SJSA1 (cell line): ENCODE results near the gene RAN. TPM values are rescaled to one million over a fixed set of nuclear protein-coding genes. Genes with fewer than 3 reads are reported as not detected.
"Not testable (repeated sequence)": the region's sequence is repeated elsewhere in the genome, so short reads cannot be mapped to it uniquely, and the experiment has no call there.

Experiments
- DNase-seq, 2 experiments: peaks; one replicate each; pipeline ENCODE4 v3.0.0-alpha.2; 2015 to 2020; ENCODE audit warnings: low spot score in 2 of 2, low read depth in 1 of 2
- H3K27ac ChIP-seq: fragments of 250-450 bp; sonication (Bioruptor Pico); 2 replicates; pipeline ENCODE4 v1.5.1; 2020; ENCODE audit warnings: mild to moderate bottlenecking, moderate library complexity
- H3K27me3 ChIP-seq: fragments of 250-450 bp; sonication (Bioruptor Pico); replicated peaks from 2 replicates; pipeline ENCODE4 v1.5.1; 2020; ENCODE audit warnings: mild to moderate bottlenecking, moderate library complexity
- H3K36me3 ChIP-seq: fragments of 250-450 bp; sonication (Bioruptor Pico); 2 replicates; pipeline ENCODE4 v1.5.1; 2020; ENCODE audit warnings: mild to moderate bottlenecking
- H3K4me1 ChIP-seq: fragments of 250-450 bp; sonication (Bioruptor Pico); replicated peaks from 2 replicates; pipeline ENCODE4 v1.6.1; 2021; ENCODE audit warnings: mild to moderate bottlenecking
- H3K4me3 ChIP-seq: fragments of 250-450 bp; sonication (Bioruptor Pico); 2 replicates; pipeline ENCODE4 v1.5.1; 2020; ENCODE audit warnings: mild to moderate bottlenecking
- H3K9me3 ChIP-seq: fragments of 250-450 bp; sonication (Bioruptor Pico); replicated peaks from 2 replicates; pipeline ENCODE4 v1.5.1; 2020; ENCODE audit warnings: mild to moderate bottlenecking
- total RNA-seq: library from RNA; depleted of rRNA; stranded (reverse); fragments of >200 nt; shearing (Covaris generic); gene quantifications from 2 replicates; pipeline ENCODE4 v1.2.3, GENCODE V29; 2014

Gene RAN
- total RNA-seq, 1 experiment from 2014 or later, result 606 TPM

GRCh38 chr12:130878193-130879185 is 6.6 kb downstream of the RAN start:
- peaks cover 11% of the 10 kb centered on the region for H3K4me1 ChIP-seq
- DNase-seq, result no peak
- H3K4me3 ChIP-seq, result no peak overlapping the region
- H3K36me3 ChIP-seq, result peaks cover 43% of the 10 kb centered on the region
- H3K9me3 ChIP-seq, result no peaks in the 10 kb centered on the region
- H3K27ac ChIP-seq, result no peak overlapping the region
- no peaks in the 10 kb centered on the region for H3K27me3 ChIP-seq

GRCh38 chr12:130879212-130879686 is 7.4 kb downstream of the RAN start:
- DNase-seq, result no peak
- Histone ChIP-seq H3K36me3 (peaks cover 35% of the 10 kb centered on the region), H3K27ac (no peak overlapping the region), H3K9me3 (no peaks in the 10 kb centered on the region), H3K27me3 (no peaks in the 10 kb centered on the region), H3K4me3 (no peak overlapping the region), H3K4me1 (peaks cover 3% of the 10 kb centered on the region; the same call in 1 of the 2 replicates)

- Histone ChIP-seq H3K4me1 (no peaks in the 10 kb centered on the region), H3K27ac (no peak overlapping the region), H3K9me3 (no peaks in the 10 kb centered on the region), H3K4me3 (no peak overlapping the region; the same call in 1 of the 2 replicates), H3K36me3 (peaks cover 29% of the 10 kb centered on the region), H3K27me3 (no peaks in the 10 kb centered on the region)
- DNase-seq, result no peak
Measured at GRCh38 chr12:130879781-130880389, 8.0 kb downstream of the RAN start.

GRCh38 chr12:130880411-130880885 is 8.6 kb downstream of the RAN start:
- no peak overlapping the region; the same call in 1 of the 2 replicates for H3K4me3 ChIP-seq
- H3K36me3 ChIP-seq, result peaks cover 23% of the 10 kb centered on the region

GRCh38 chr12:130881046-130881445 is 9.2 kb downstream of the RAN start:
- H3K9me3 ChIP-seq, result no peaks in the 10 kb centered on the region
- no peak for DNase-seq
- no peak overlapping the region for H3K4me3 ChIP-seq
- no peaks in the 10 kb centered on the region for H3K4me1 ChIP-seq
- no peaks in the 10 kb centered on the region for H3K27me3 ChIP-seq
- H3K36me3 ChIP-seq, result peaks cover 17% of the 10 kb centered on the region
- H3K27ac ChIP-seq, result no peak overlapping the region

More at GRCh38 chr12:130880411-130880885, 8.6 kb downstream of the RAN start:
- Histone ChIP-seq H3K4me1 (no peaks in the 10 kb centered on the region), H3K27ac (no peak overlapping the region), H3K9me3 (no peaks in the 10 kb centered on the region), H3K27me3 (no peaks in the 10 kb centered on the region)
- DNase-seq, result no peak

- no peak for DNase-seq
- Histone ChIP-seq H3K36me3 (peaks cover 12% of the 10 kb centered on the region), H3K27me3 (no peaks in the 10 kb centered on the region), H3K27ac (no peak overlapping the region), H3K4me3 (no peak overlapping the region), H3K4me1 (no peaks in the 10 kb centered on the region), H3K9me3 (no peaks in the 10 kb centered on the region)
Measured at GRCh38 chr12:130881548-130881947, 9.7 kb downstream of the RAN start.

- H3K27ac ChIP-seq, DNase-seq, H3K4me1 ChIP-seq, H3K27me3 ChIP-seq, H3K36me3 ChIP-seq, H3K4me3 ChIP-seq, H3K9me3 ChIP-seq: not testable (repeated sequence)
Measured at GRCh38 chr12:130887190-130887589, 15.3 kb downstream of the RAN start.

GRCh38 chr12:130904064-130904463 is 32.2 kb downstream of the RAN start:
- Histone ChIP-seq H3K27me3 (no peaks in the 10 kb centered on the region), H3K9me3 (no peaks in the 10 kb centered on the region), H3K4me3 (no peak overlapping the region), H3K4me1 (no peaks in the 10 kb centered on the region), H3K27ac (no peak overlapping the region), H3K36me3 (no peaks in the 10 kb centered on the region)
- DNase-seq, result no peak

- H3K27ac ChIP-seq, H3K9me3 ChIP-seq, H3K4me1 ChIP-seq, H3K4me3 ChIP-seq, DNase-seq, H3K36me3 ChIP-seq, H3K27me3 ChIP-seq: not testable (repeated sequence)
Measured at GRCh38 chr12:130904936-130905455, 33.1 kb downstream of the RAN start.

- Histone ChIP-seq H3K27me3 (no peaks in the 10 kb centered on the region), H3K27ac (no peak overlapping the region), H3K4me3 (no peak overlapping the region), H3K9me3 (no peaks in the 10 kb centered on the region), H3K36me3 (no peaks in the 10 kb centered on the region), H3K4me1 (no peaks in the 10 kb centered on the region)
- DNase-seq, result no peak
Measured at GRCh38 chr12:130909111-130909510, 37.2 kb downstream of the RAN start.

- no peak overlapping the region for H3K4me3 ChIP-seq
- no peak overlapping the region for H3K27ac ChIP-seq
- no peaks in the 10 kb centered on the region for H3K36me3 ChIP-seq
- DNase-seq, result no peak
- no peaks in the 10 kb centered on the region for H3K9me3 ChIP-seq
- no peaks in the 10 kb centered on the region for H3K27me3 ChIP-seq
- H3K4me1 ChIP-seq, result no peaks in the 10 kb centered on the region
Measured at GRCh38 chr12:130911193-130911592, 39.3 kb downstream of the RAN start.

- Histone ChIP-seq H3K4me1 (no peaks in the 10 kb centered on the region), H3K36me3 (no peaks in the 10 kb centered on the region), H3K27ac (no peak overlapping the region), H3K9me3 (no peaks in the 10 kb centered on the region), H3K27me3 (no peaks in the 10 kb centered on the region), H3K4me3 (no peak overlapping the region)
- no peak for DNase-seq
Measured at GRCh38 chr12:130911933-130912332, 40.1 kb downstream of the RAN start.

GRCh38 chr12:130916241-130916911 is 44.5 kb downstream of the RAN start:
- no peaks in the 10 kb centered on the region for H3K27me3 ChIP-seq
- H3K36me3 ChIP-seq, result no peaks in the 10 kb centered on the region
- H3K9me3 ChIP-seq, result no peaks in the 10 kb centered on the region
- no peak overlapping the region for H3K4me3 ChIP-seq
- H3K4me1 ChIP-seq, result no peaks in the 10 kb centered on the region
- DNase-seq, result no peak
- H3K27ac ChIP-seq, result no peak overlapping the region
